Spleen (tissue), 7 donors: Measurements from ENCODE around the gene UROC1.
"Not testable (repeated sequence)": the region's sequence is repeated elsewhere in the genome, so short reads cannot be mapped to it uniquely, and the experiment has no call there.

ENCODE experiments used
- CTCF ChIP-seq, 11 experiments: fragments of 200-600 bp in 7 of 11; fragments of 450-650 bp in 4 of 11; sonication (generic) in 4 of 11; IDR thresholded peaks in 8 of 11; conservative IDR thresholded peaks in 3 of 11; 1 replicate in 7 of 11; 2 replicates in 4 of 11; pipeline versions ENCODE4 v1.4.0 to v1.8.0; 2016 to 2021; ENCODE audit warnings: antibody characterized with exemption in 11 of 11, inconsistent platforms in 4 of 11, mild to moderate bottlenecking in 1 of 11
- POLR2A ChIP-seq, 3 donors: fragments of 450-650 bp; IDR thresholded peaks; one replicate each; pipeline ENCODE4 v1.5.1; 2017; ENCODE audit warnings: antibody characterized with exemption in 3 of 3, mild to moderate bottlenecking in 1 of 3
- POLR2AphosphoS5 ChIP-seq, 3 donors: sonication (generic); formaldehyde crosslinking; IDR thresholded peaks; one replicate each; pipeline ENCODE4 v1.5.1; 2017; ENCODE audit warnings: antibody characterized with exemption in 3 of 3
- donor health status: DM: no; HTN: no; CAD: no; lungs with moderate emphysema.
- donor health status: DM: no; HTN: no; CAD: no.
- donor health status: DM: no; HTN: no; CAD: no.

GRCh38 chr3:126534716-126535115 is 17.1 kb upstream of the UROC1 start:
- TF ChIP-seq CTCF (IDR thresholded peaks at IDR 0.05 in 8 of 11, conservative IDR thresholded peaks at IDR 0.05 in 3 of 11); POLR2AphosphoS5 (IDR thresholded peaks at IDR 0.05); POLR2A (IDR thresholded peaks at IDR 0.05): not testable (repeated sequence)
